ENCODE results near the gene BRMS1L. TPM values are rescaled to one million over a fixed set of nuclear protein-coding genes. Genes with fewer than 3 reads are reported as not detected.
"Not testable (repeated sequence)": the region's sequence is repeated elsewhere in the genome, so short reads cannot be mapped to it uniquely, and the experiment has no call there.

Gene BRMS1L
- total RNA-seq: 1 to 10 TPM; 3.8 to 8.0 (median 6.3) TPM
- polyA plus RNA-seq: 1 to 10 TPM; 1.9 to 5.6 (median 2.6) TPM
- long read RNA-seq, donor 1, partial matches to known transcripts: 0 of 2 reads
- long read RNA-seq, donor 1, other reads (novel, unspliced or antisense): 0 of 2 reads
- long read RNA-seq, donor 2, partial matches to known transcripts: 0 of 2 reads
- long read RNA-seq, donor 2, other reads (novel, unspliced or antisense): 0 of 2 reads

- Histone ChIP-seq H3K4me3 (peak within 1 kb of the TSS; percentile 81 to 98 (median 88)), H3K27me3 (replicated peaks in 1 of 7) (no peaks in the 10 kb centered on the region), H3K4me1 (peaks cover 0 to 27% (median 17%) of the 10 kb centered on the region in 6 donors), H3K9me3 (no peaks in the 10 kb centered on the region), H3K36me3 (peaks cover 0 to 2% (median 0%) of the 10 kb centered on the region in 6 donors), H3K27ac (peak within 1 kb of the TSS; percentile 88 to 98 (median 96))
- DNase-seq: peak; percentile 99
- TF ChIP-seq POLR2AphosphoS5 (IDR thresholded peaks at IDR 0.05) (peak; percentile 94 to 97 (median 96)), POLR2A (IDR thresholded peaks at IDR 0.05) (peak in 2 of 3 donors; percentile 33 to 70)
- TF ChIP-seq, protein P1, sequence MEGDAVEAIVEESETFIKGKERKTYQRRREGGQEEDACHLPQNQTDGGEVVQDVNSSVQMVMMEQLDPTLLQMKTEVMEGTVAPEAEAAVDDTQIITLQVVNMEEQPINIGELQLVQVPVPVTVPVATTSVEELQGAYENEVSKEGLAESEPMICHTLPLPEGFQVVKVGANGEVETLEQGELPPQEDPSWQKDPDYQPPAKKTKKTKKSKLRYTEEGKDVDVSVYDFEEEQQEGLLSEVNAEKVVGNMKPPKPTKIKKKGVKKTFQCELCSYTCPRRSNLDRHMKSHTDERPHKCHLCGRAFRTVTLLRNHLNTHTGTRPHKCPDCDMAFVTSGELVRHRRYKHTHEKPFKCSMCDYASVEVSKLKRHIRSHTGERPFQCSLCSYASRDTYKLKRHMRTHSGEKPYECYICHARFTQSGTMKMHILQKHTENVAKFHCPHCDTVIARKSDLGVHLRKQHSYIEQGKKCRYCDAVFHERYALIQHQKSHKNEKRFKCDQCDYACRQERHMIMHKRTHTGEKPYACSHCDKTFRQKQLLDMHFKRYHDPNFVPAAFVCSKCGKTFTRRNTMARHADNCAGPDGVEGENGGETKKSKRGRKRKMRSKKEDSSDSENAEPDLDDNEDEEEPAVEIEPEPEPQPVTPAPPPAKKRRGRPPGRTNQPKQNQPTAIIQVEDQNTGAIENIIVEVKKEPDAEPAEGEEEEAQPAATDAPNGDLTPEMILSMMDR (IDR thresholded peaks at IDR 0.05 in 8 of 11, conservative IDR thresholded peaks at IDR 0.05 in 3 of 11): peak in 7 of 11 experiments; percentile 7 to 39 (median 18)
- 0 to 1% (median 0%) methylated on average over 45 to 70 of the region's 70 CpGs for WGBS, 5 donors
- intact Hi-C loops (cut with DNase I; ENCODE audit: low total_unique reads): no loop called here
Measured at GRCh38 chr14:35826218-35826951, at the start of gene BRMS1L. TSS of gene BRMS1L (plus strand) at chr14:35826338. CDS start at chr14:35826517, 179 bp downstream.

GRCh38 chr14:35776823-35777222 lies 49.3 kb upstream of the BRMS1L start:
- Histone ChIP-seq H3K27me3 (replicated peaks in 1 of 7) (no peaks in the 10 kb centered on the region), H3K9me3 (peaks cover 0 to 26% (median 23%) of the 10 kb centered on the region in 8 donors), H3K4me3 (no peak overlapping the region), H3K27ac (no peak overlapping the region), H3K36me3 (peaks cover 0 to 22% (median 0%) of the 10 kb centered on the region in 6 donors), H3K4me1 (no peaks in the 10 kb centered on the region)
- TF ChIP-seq, protein P1 (IDR thresholded peaks at IDR 0.05 in 8 of 11, conservative IDR thresholded peaks at IDR 0.05 in 3 of 11): no peak
- intact Hi-C loops (cut with DNase I; ENCODE audit: low total_unique reads): no loop called here
- 92 to 97% (median 96%) methylated on average over 4 of the region's 4 CpGs for WGBS, 5 donors
- DNase-seq: no peak

DNA sequence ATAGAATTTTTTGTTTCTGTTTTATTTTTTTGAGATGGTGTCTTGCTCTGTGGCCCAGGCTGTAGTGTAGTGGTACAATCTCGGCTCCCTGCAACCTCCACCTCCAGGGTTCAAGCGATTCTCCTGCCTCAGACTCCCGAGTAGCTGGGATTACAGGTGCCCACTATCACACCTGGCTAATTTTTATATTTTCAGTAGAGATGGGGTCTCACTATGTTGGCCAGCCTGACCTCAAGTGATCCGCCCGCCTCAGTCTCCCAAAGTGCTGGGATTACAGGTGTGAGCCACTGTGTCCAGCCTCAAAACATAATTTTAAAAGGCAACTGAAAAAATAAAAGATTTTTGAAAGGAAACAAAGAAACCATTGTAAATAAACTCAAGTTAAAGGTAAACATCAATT lies 48.6 kb upstream of the BRMS1L start:
- H3K27me3 ChIP-seq (replicated peaks in 1 of 7); H3K27ac ChIP-seq; DNase-seq; H3K4me3 ChIP-seq; H3K4me1 ChIP-seq; intact Hi-C loops (cut with DNase I; ENCODE audit: low total_unique reads): not testable (repeated sequence)
- WGBS, 5 donors: 96 to 97% (median 97%) methylated on average over 5 of the region's 5 CpGs
- peaks cover 0 to 33% (median 31%) of the 10 kb centered on the region in 8 donors for H3K9me3 ChIP-seq
- peaks cover 0 to 18% (median 0%) of the 10 kb centered on the region in 6 donors for H3K36me3 ChIP-seq

- WGBS, 5 donors: 94 to 98% (median 96%) methylated on average over 3 of the region's 3 CpGs
- intact Hi-C loops (cut with DNase I; ENCODE audit: low total_unique reads): no loop called here
- Histone ChIP-seq H3K4me1 (no peaks in the 10 kb centered on the region), H3K36me3 (peaks cover 0 to 12% (median 0%) of the 10 kb centered on the region in 6 donors), H3K27ac (no peak overlapping the region), H3K9me3 (peaks cover 0 to 34% (median 32%) of the 10 kb centered on the region in 8 donors), H3K27me3 (replicated peaks in 1 of 7) (no peaks in the 10 kb centered on the region), H3K4me3 (no peak overlapping the region)
- no peak for DNase-seq
- TF ChIP-seq POLR2A (IDR thresholded peaks at IDR 0.05) (no peak), POLR2AphosphoS5 (IDR thresholded peaks at IDR 0.05) (no peak)
- TF ChIP-seq, protein P1 (IDR thresholded peaks at IDR 0.05 in 8 of 11, conservative IDR thresholded peaks at IDR 0.05 in 3 of 11): no peak
Measured at GRCh38 chr14:35779368-35779767, 46.8 kb upstream of the BRMS1L start.
